GM23248 (cell line): Measurements from ENCODE around the gene TREM1. TPM values are rescaled to one million over a fixed set of nuclear protein-coding genes. Genes with fewer than 3 reads are reported as not detected.

Experiments
- DNase-seq: peaks from one replicate; pipeline ENCODE4 v3.0.0-alpha.2; 2015
- H2AFZ ChIP-seq: fragments of 200-600 bp; sonication (generic); 2 replicates; pipeline ENCODE4 v1.6.1; 2016; ENCODE audit warnings: antibody characterized with exemption
- H3F3A ChIP-seq: fragments of 200-600 bp; sonication (generic); 2 replicates; pipeline ENCODE4 v1.6.1; 2016; ENCODE audit warnings: mild to moderate bottlenecking, antibody characterized with exemption, mixed run types; ENCODE audit not compliant: insufficient read depth
- H3K27ac ChIP-seq: fragments of 200-600 bp; sonication (generic); 2 replicates; pipeline ENCODE4 v1.5.1; 2016; ENCODE audit warnings: mild to moderate bottlenecking
- H3K27me3 ChIP-seq: fragments of 200-600 bp; sonication (generic); replicated peaks from 2 replicates; pipeline ENCODE4 v1.6.1; 2016; ENCODE audit warnings: mild to moderate bottlenecking; ENCODE audit not compliant: insufficient read depth
- H3K36me3 ChIP-seq: fragments of 200-600 bp; sonication (generic); 2 replicates; pipeline ENCODE4 v1.6.1; 2016; ENCODE audit warnings: low read depth, mild to moderate bottlenecking
- H3K4me1 ChIP-seq: fragments of 200-600 bp; sonication (generic); 2 replicates; pipeline ENCODE4 v1.6.1; 2016; ENCODE audit warnings: mild to moderate bottlenecking; ENCODE audit not compliant: insufficient read depth
- H3K4me2 ChIP-seq: fragments of 200-600 bp; sonication (generic); one replicate; pipeline ENCODE4 v1.6.1; 2016; ENCODE audit warnings: mild to moderate bottlenecking; ENCODE audit not compliant: unreplicated experiment
- H3K4me3 ChIP-seq: fragments of 200-600 bp; sonication (generic); 2 replicates; pipeline ENCODE4 v1.5.1; 2016; ENCODE audit warnings: mild to moderate bottlenecking
- H3K79me2 ChIP-seq: fragments of 200-600 bp; sonication (generic); 2 replicates; pipeline ENCODE4 v1.6.1; 2016; ENCODE audit warnings: mild to moderate bottlenecking; ENCODE audit not compliant: insufficient read depth
- H3K9ac ChIP-seq: fragments of 200-600 bp; sonication (generic); 2 replicates; pipeline ENCODE4 v1.6.1; 2016; ENCODE audit warnings: mild to moderate bottlenecking
- H3K9me2 ChIP-seq: fragments of 200-600 bp; sonication (generic); 2 replicates; pipeline ENCODE4 v1.6.1; 2016; ENCODE audit warnings: mixed run types, mild to moderate bottlenecking, moderate library complexity; ENCODE audit not compliant: insufficient read depth
- H3K9me3 ChIP-seq: fragments of 200-600 bp; sonication (generic); one replicate; pipeline ENCODE4 v1.6.1; 2017; ENCODE audit warnings: low read depth
- H4K20me1 ChIP-seq: fragments of 200-600 bp; sonication (generic); 2 replicates; pipeline ENCODE4 v1.6.0; 2016; ENCODE audit not compliant: insufficient read depth
- EZH2 ChIP-seq: fragments of 200-600 bp; sonication (generic); IDR thresholded peaks from 2 replicates; pipeline ENCODE4 v1.6.1; 2018; ENCODE audit warnings: antibody characterized with exemption, mild to moderate bottlenecking; ENCODE audit not compliant: insufficient read depth, poor library complexity, severe bottlenecking
- EZH2phosphoT487 ChIP-seq: fragments of 200-600 bp; sonication (generic); IDR thresholded peaks from 2 replicates; pipeline ENCODE4 v1.6.1; 2018; ENCODE audit warnings: antibody characterized with exemption, moderate library complexity, mild to moderate bottlenecking, low read depth; ENCODE audit not compliant: insufficient read depth
- WGBS, 2 experiments: methylation state at CpG; one replicate each; pipeline ENCODE4 v1.1.6; 2015 to 2017; ENCODE audit warnings: low lambda C conversion rate in 2 of 2, low coverage in 1 of 2; ENCODE audit errors: missing lambda C conversion rate in 2 of 2; 5-methylcytosine and 5-hydroxymethylcytosine counted together
- in situ Hi-C: fragments of 300-500 bp; cut with MboI; formaldehyde crosslinking; loops from 2 replicates; pipeline ENCODE4 v1.15.0; 2020
- polyA plus RNA-seq: library from polyadenylated mRNA; unstranded; fragments of >200 nt; fragmentation: Nextera tagmentation; extraction: Ambion mirVana; gene quantifications from 2 replicates; pipeline ENCODE4 v1.2.1, GENCODE V29; 2016
- total RNA-seq: library from RNA; depleted of rRNA; stranded (reverse); fragments of >200 nt; shearing (Covaris generic); gene quantifications from 2 replicates; pipeline ENCODE4 v1.2.3, GENCODE V29; 2014

The TREM1 gene
- total and polyA plus RNA-seq, 2 experiments from 2014 or later: not detected

GRCh38 chr6:41291717-41292116 lies 5.2 kb upstream of the TREM1 start:
- Histone ChIP-seq H3K4me1 (no peaks in the 10 kb centered on the region; the same call in 1 of the 2 replicates), H3K9ac (no peak overlapping the region), H2AFZ (no peak overlapping the region), H3K9me3 (no peaks in the 10 kb centered on the region), H3K9me2 (no peaks in the 10 kb centered on the region), H3K4me2 (no peak overlapping the region), H3F3A (no peaks in the 10 kb centered on the region), H3K27me3 (no peaks in the 10 kb centered on the region), H3K36me3 (no peaks in the 10 kb centered on the region), H3K27ac (no peak overlapping the region), H4K20me1 (no peaks in the 10 kb centered on the region), H3K4me3 (no peak overlapping the region), H3K79me2 (no peaks in the 10 kb centered on the region)
- TF ChIP-seq EZH2 (no peak), EZH2phosphoT487 (no peak)
- DNase-seq: no peak
- 0% methylated on average over 1 of the region's 1 CpG for whole genome bisulfite sequencing, 2 experiments
- in situ Hi-C loops: no loop called here

- H3K4me1 ChIP-seq: no peaks in the 10 kb centered on the region; the same call in 1 of the 2 replicates
- no peaks in the 10 kb centered on the region for H3K79me2 ChIP-seq
- TF ChIP-seq EZH2phosphoT487: no peak
- TF ChIP-seq EZH2: no peak
- WGBS, 2 experiments: 48 to 50% methylated on average over 4 of the region's 4 CpGs
- no peaks in the 10 kb centered on the region for H3K27me3 ChIP-seq
- no peaks in the 10 kb centered on the region for H3F3A ChIP-seq
- H3K9ac ChIP-seq: no peak overlapping the region
- H3K4me3 ChIP-seq: no peak overlapping the region
- DNase-seq: no peak
- H3K27ac ChIP-seq: no peak overlapping the region
- no peaks in the 10 kb centered on the region for H3K9me2 ChIP-seq
- H3K9me3 ChIP-seq: no peaks in the 10 kb centered on the region
- H3K4me2 ChIP-seq: no peak overlapping the region
- H3K36me3 ChIP-seq: no peaks in the 10 kb centered on the region
- no peak overlapping the region for H2AFZ ChIP-seq
- H4K20me1 ChIP-seq: no peaks in the 10 kb centered on the region
- in situ Hi-C loops: no loop called here
These were observed 3.3 kb upstream of the TREM1 start for GRCh38 chr6:41289815-41290214.

GRCh38 chr6:41288754-41289129 lies 2.3 kb upstream of the TREM1 start:
- Histone ChIP-seq H3K4me3 (no peak overlapping the region), H3K27ac (no peak overlapping the region), H3K9me2 (no peaks in the 10 kb centered on the region), H3F3A (no peaks in the 10 kb centered on the region), H4K20me1 (no peaks in the 10 kb centered on the region), H3K4me2 (no peak overlapping the region), H2AFZ (no peak overlapping the region), H3K9me3 (no peaks in the 10 kb centered on the region), H3K79me2 (no peaks in the 10 kb centered on the region), H3K36me3 (no peaks in the 10 kb centered on the region), H3K4me1 (no peaks in the 10 kb centered on the region; the same call in 1 of the 2 replicates), H3K27me3 (no peaks in the 10 kb centered on the region), H3K9ac (no peak overlapping the region)
- WGBS, 2 experiments: 83 to 90% methylated on average over 2 of the region's 2 CpGs
- DNase-seq: no peak
- no peak for TF ChIP-seq EZH2phosphoT487
- TF ChIP-seq EZH2: no peak
- in situ Hi-C loops: no loop called here

- TF ChIP-seq EZH2 (no peak), EZH2phosphoT487 (no peak)
- Histone ChIP-seq H3F3A (no peaks in the 10 kb centered on the region), H3K4me3 (no peak overlapping the region), H3K4me2 (no peak overlapping the region), H3K27me3 (no peaks in the 10 kb centered on the region), H3K79me2 (no peaks in the 10 kb centered on the region), H3K4me1 (no peaks in the 10 kb centered on the region; the same call in 1 of the 2 replicates), H3K9me3 (no peaks in the 10 kb centered on the region), H3K9ac (no peak overlapping the region), H4K20me1 (no peaks in the 10 kb centered on the region), H3K36me3 (no peaks in the 10 kb centered on the region), H3K27ac (no peak overlapping the region), H2AFZ (no peak overlapping the region), H3K9me2 (no peaks in the 10 kb centered on the region)
- 41 to 44% methylated on average over 6 of the region's 6 CpGs for WGBS, 2 experiments
- DNase-seq: peak; percentile 54
- in situ Hi-C loops: no loop called here
These were observed 1.7 kb upstream of the TREM1 start for GRCh38 chr6:41288030-41288753.

- in situ Hi-C loops: no loop called here
- no peaks in the 10 kb centered on the region for H3K9me3 ChIP-seq
- H3K4me1 ChIP-seq: no peaks in the 10 kb centered on the region; the same call in 1 of the 2 replicates
- no peaks in the 10 kb centered on the region for H3K9me2 ChIP-seq
- H3K36me3 ChIP-seq: no peaks in the 10 kb centered on the region
- H3K9ac ChIP-seq: no peak overlapping the region
- no peak overlapping the region for H3K4me3 ChIP-seq
- DNase-seq: peak; percentile 68
- WGBS, 2 experiments: 53 to 60% methylated on average over 1 of the region's 1 CpG
- no peaks in the 10 kb centered on the region for H4K20me1 ChIP-seq
- TF ChIP-seq EZH2phosphoT487: no peak
- TF ChIP-seq EZH2: no peak
- no peaks in the 10 kb centered on the region for H3K79me2 ChIP-seq
- no peaks in the 10 kb centered on the region for H3F3A ChIP-seq
- H3K27ac ChIP-seq: no peak overlapping the region
- no peak overlapping the region for H2AFZ ChIP-seq
- no peak overlapping the region for H3K4me2 ChIP-seq
- H3K27me3 ChIP-seq: no peaks in the 10 kb centered on the region
These were observed 1.8 kb downstream of the TREM1 start for GRCh38 chr6:41284726-41285125.
